GM12878 (cell line): Measurements from ENCODE around the gene ERCC2. TPM values are rescaled to one million over a fixed set of nuclear protein-coding genes. Genes with fewer than 3 reads are reported as not detected.
A peak's percentile ranks its signal among the peaks of the same experiment; 100 is the strongest.

Source experiments
- ATAC-seq: fragments of 200-7000 bp; cut with Tn5 transposase; 3 replicates; pipeline ENCODE4 v1.9.1; 2020; ENCODE audit warnings: mild to moderate bottlenecking, moderate library complexity
- BruUV-seq: library from RNA; stranded (reverse); fragments of 400-500 nt; replicated peaks from 2 replicates; lab custom pipeline; 2021; lab: Mats Ljungman, UMichigan
- CTCF ChIA-PET: fragments of 300-600 bp; sonication (Branson Sonifier 250); formaldehyde crosslinking; extraction: SDS; loops from one replicate; lab custom pipeline; 2021; ENCODE audit warnings: inconsistent platforms; lab: Yijun Ruan, JAX
- POLR2A ChIA-PET: fragments of 350-600 bp; formaldehyde crosslinking; extraction: SDS; loops from one replicate; lab custom pipeline; 2021; ENCODE audit warnings: inconsistent platforms; lab: Charles Lee
- RAD21 ChIA-PET: fragments of 300-600 bp; sonication (Branson Sonifier 250); formaldehyde crosslinking; loops from one replicate; lab custom pipeline; 2023; ENCODE audit warnings: antibody characterized with exemption; ENCODE audit not compliant: unreplicated experiment; lab: Charles Lee
- SMC1A ChIA-PET: fragments of 300-600 bp; sonication (Branson Sonifier 250); formaldehyde crosslinking; loops from one replicate; lab custom pipeline; 2023; ENCODE audit not compliant: unreplicated experiment, uncharacterized antibody; lab: Charles Lee
- DNase-seq: peaks from one replicate; pipeline ENCODE4 v3.0.0-alpha.2; 2011; ENCODE audit warnings: low read depth, low spot score
- FAIRE-seq: peaks from 3 replicates; lab custom pipeline; 2011; peaks lifted over from hg19 to GRCh38; lab: Jason Lieb, UNC
- H2AFZ ChIP-seq: 2 replicates; pipeline ENCODE4 v1.6.0; 2011; ENCODE audit warnings: low read depth, low read length, control low read depth; ENCODE audit not compliant: control insufficient read depth
- H3K27ac ChIP-seq: 2 replicates; pipeline ENCODE4 v1.5.1; 2011; ENCODE audit warnings: control low read depth; ENCODE audit not compliant: control insufficient read depth, insufficient read depth
- H3K27me3 ChIP-seq, 2 experiments: replicated peaks in 1 of 2; 2 replicates each; pipeline versions ENCODE4 v1.6.0 to v1.6.1; 2011; ENCODE audit warnings: low read length in 1 of 2; ENCODE audit not compliant: control insufficient read depth in 2 of 2, insufficient read depth in 2 of 2
- H3K36me3 ChIP-seq, 2 experiments: 2 replicates each; pipeline ENCODE4 v1.5.1; 2011; ENCODE audit warnings: low read length in 1 of 2; ENCODE audit not compliant: control insufficient read depth in 2 of 2, insufficient read depth in 2 of 2
- H3K4me1 ChIP-seq: 2 replicates; pipeline ENCODE4 v1.6.1; 2011; ENCODE audit warnings: mild to moderate bottlenecking, low read length, moderate library complexity, mixed read lengths; ENCODE audit not compliant: control insufficient read depth, insufficient read depth
- H3K4me2 ChIP-seq: 2 replicates; pipeline ENCODE4 v1.6.0; 2011; ENCODE audit warnings: control low read depth; ENCODE audit not compliant: control insufficient read depth, insufficient read depth
- H3K4me3 ChIP-seq: fragments of 200-600 bp; sonication (generic); 2 replicates; pipeline ENCODE4 v1.5.1; 2016
- H3K79me2 ChIP-seq: 2 replicates; pipeline ENCODE4 v1.6.0; 2011; ENCODE audit warnings: low read length; ENCODE audit not compliant: control insufficient read depth, insufficient read depth
- H3K9ac ChIP-seq: 2 replicates; pipeline ENCODE4 v1.8.0; 2011; ENCODE audit warnings: low read length, control low read depth, mixed read lengths; ENCODE audit not compliant: control insufficient read depth, insufficient read depth
- H3K9me3 ChIP-seq: replicated peaks from 3 replicates; pipeline ENCODE4 v1.5.1; 2011; ENCODE audit warnings: mild to moderate bottlenecking, low read length; ENCODE audit not compliant: control insufficient read depth, insufficient read depth
- H4K20me1 ChIP-seq: 2 replicates; pipeline ENCODE4 v1.6.0; 2011; ENCODE audit not compliant: control insufficient read depth, insufficient read depth
- NKRF ChIP-seq: fragments of 450-650 bp; conservative IDR thresholded peaks from 2 replicates; pipeline ENCODE4 v1.6.1; 2017; ENCODE audit warnings: mild to moderate bottlenecking, moderate library complexity
- NR2F1 ChIP-seq: fragments of 450-650 bp; conservative IDR thresholded peaks from 2 replicates; pipeline ENCODE4 v1.6.1; 2017; ENCODE audit warnings: mild to moderate bottlenecking
- ZBTB33 ChIP-seq: fragments of 450-650 bp; IDR thresholded peaks from 2 replicates; pipeline ENCODE4 v1.6.1; 2017; ENCODE audit warnings: mild to moderate bottlenecking
- ZNF24 ChIP-seq: fragments of 450-650 bp; IDR thresholded peaks from 2 replicates; pipeline ENCODE4 v1.6.1; 2017; ENCODE audit warnings: antibody characterized with exemption, mild to moderate bottlenecking
- WGBS: methylation state at CpG from one replicate; pipeline ENCODE4 v1.1.6; 2016; ENCODE audit warnings: low lambda C conversion rate; ENCODE audit not compliant: insufficient replicate concordance, insufficient coverage; ENCODE audit errors: missing lambda C conversion rate; 5-methylcytosine and 5-hydroxymethylcytosine counted together
- in situ Hi-C: fragments of 300-500 bp; cut with MboI; formaldehyde crosslinking; loops from 9 replicates; pipeline ENCODE4 v1.14.3; 2018; ENCODE audit warnings: mixed read lengths
- intact Hi-C: fragments of 100-400 bp; cut with micrococcal nuclease; formaldehyde crosslinking; loops from one replicate; pipeline ENCODE4 v1.14.2; 2022; ENCODE audit not compliant: unreplicated experiment
- polyA plus RNA-seq, 11 experiments: library from polyadenylated mRNA; depleted of rRNA in 4 of 11; unstranded in 6 of 11; stranded (reverse) in 5 of 11; fragments of >200 nt; fragmentation: Nextera tagmentation in 4 of 11; fragmentation: Illumina TruSeq in 1 of 11; extraction: Ambion mirVana in 4 of 11; extraction: Trizol in 1 of 11; gene quantifications; 1 replicate in 1 of 11; 2 replicates in 10 of 11; pipeline versions ENCODE4 v1.2.1 to v1.2.3, GENCODE V29; 2011 to 2016; ENCODE audit warnings: inconsistent platforms in 2 of 11, missing spikeins in 2 of 11, low read depth in 1 of 11
- total RNA-seq, 4 experiments: library from RNA; depleted of rRNA in 3 of 4; stranded (reverse); fragments of >200 nt in 3 of 4; fragmentation: Illumina TruSeq in 1 of 4; extraction: Trizol in 1 of 4; gene quantifications; 2 replicates each; pipeline versions ENCODE4 v1.2.1 to v1.2.3, GENCODE V29; 2013 to 2021

Gene ERCC2
- total and polyA plus RNA-seq, 10 of the 15 experiments (the other 5 are each of a cell fraction or from before 2014, with no cell fraction given), result 1.3 to 40.1 (median 15.6) TPM

- TF ChIP-seq ZBTB33 (peak; percentile 34; the same call in 1 of the 2 replicates), ZNF24 (no peak), NKRF (no peak), NR2F1 (0 out of 2 replicates have a peak, but pooled peaks have one; percentile 30)
- WGBS, result 48% methylated on average over 11 of the region's 11 CpGs
- SMC1A ChIA-PET, result no interaction called here
- H3K27me3 ChIP-seq, result peaks cover 0 to 3% of the 10 kb centered on the region in 2 experiments; a peak in 2 of 4 replicates
- no peak overlapping the region for H3K4me3 ChIP-seq
- DNase-seq, result no peak
- no peaks in the 10 kb centered on the region for H3K9me3 ChIP-seq
- no peak overlapping the region for H3K4me2 ChIP-seq
- RAD21 ChIA-PET, result no interaction called here
- CTCF ChIA-PET, result no interaction called here
- H3K27ac ChIP-seq, result no peak overlapping the region
- no TSS peak for BruUV-seq
- intact Hi-C loops (no loop called here), in situ Hi-C loops (no loop called here)
- H3K36me3 ChIP-seq, result no peaks in the 10 kb centered on the region
- FAIRE-seq, result no peak
- POLR2A ChIA-PET, result no interaction called here
- H3K4me1 ChIP-seq, result no peaks in the 10 kb centered on the region
- H3K79me2 ChIP-seq, result no peaks in the 10 kb centered on the region
- no peak for ATAC-seq
- no peaks in the 10 kb centered on the region for H4K20me1 ChIP-seq
- H3K9ac ChIP-seq, result no peak overlapping the region
- no peak overlapping the region for H2AFZ ChIP-seq
These were observed 48.1 kb downstream of the ERCC2 start for GRCh38 chr19:45322311-45322710.
